Neural cell (in vitro differentiated cells): ENCODE data around the gene NHSL1. TPM values are rescaled to one million over a fixed set of nuclear protein-coding genes. Genes with fewer than 3 reads are reported as not detected.

Experiments
- H2AFZ ChIP-seq: fragments of 200-600, 300-800 bp; sonication (generic), shearing (Covaris generic); 2 replicates; pipeline ENCODE4 v1.6.0; 2014; ENCODE audit warnings: low read depth, mild to moderate bottlenecking, antibody characterized with exemption, low read length, moderate library complexity
- H3F3A ChIP-seq: fragments of 200-600 bp; shearing (Covaris generic); 2 replicates; pipeline ENCODE4 v1.6.1; 2016; ENCODE audit warnings: mild to moderate bottlenecking, moderate library complexity, mixed read lengths, antibody characterized with exemption, low read length; ENCODE audit not compliant: insufficient read depth, poor library complexity, severe bottlenecking
- H3K27ac ChIP-seq: fragments of 200-600, 300-800 bp; sonication (generic), shearing (Covaris generic); 2 replicates; pipeline ENCODE4 v1.5.1; 2014; ENCODE audit warnings: mild to moderate bottlenecking, low read length, moderate library complexity
- H3K27me3 ChIP-seq: fragments of 300-800, 200-600 bp; sonication (generic), shearing (Covaris generic); 2 replicates; pipeline ENCODE4 v1.6.0; 2014; ENCODE audit warnings: mild to moderate bottlenecking, low read depth, low read length, moderate library complexity; ENCODE audit not compliant: insufficient read depth
- H3K36me3 ChIP-seq: fragments of 300-800, 200-600 bp; sonication (generic), shearing (Covaris generic); 2 replicates; pipeline ENCODE4 v1.5.1; 2014; ENCODE audit warnings: mild to moderate bottlenecking, antibody characterized with exemption, low read length, moderate library complexity; ENCODE audit not compliant: insufficient read depth
- H3K4me2 ChIP-seq: fragments of 300-800, 200-600 bp; sonication (generic), shearing (Covaris generic); 2 replicates; pipeline ENCODE4 v1.6.0; 2014; ENCODE audit warnings: mild to moderate bottlenecking, low read length
- H3K4me3 ChIP-seq: fragments of 300-800, 200-600 bp; sonication (generic), shearing (Covaris generic); 2 replicates; pipeline ENCODE4 v1.5.1; 2014; ENCODE audit warnings: mild to moderate bottlenecking, low read length, moderate library complexity
- H3K79me2 ChIP-seq: fragments of 200-600 bp; shearing (Covaris generic); replicated peaks from 2 replicates; pipeline ENCODE4 v1.6.0; 2014; ENCODE audit warnings: mild to moderate bottlenecking, low read length, moderate library complexity; ENCODE audit not compliant: insufficient read depth
- H3K9ac ChIP-seq: fragments of 300-800, 200-600 bp; sonication (generic), shearing (Covaris generic); 2 replicates; pipeline ENCODE4 v1.6.1; 2016; ENCODE audit warnings: mild to moderate bottlenecking, low read length, mixed read lengths
- H3K9me2 ChIP-seq: fragments of 200-600 bp; shearing (Covaris generic); 2 replicates; pipeline ENCODE4 v1.6.1; 2016; ENCODE audit warnings: mild to moderate bottlenecking, low read length, mixed read lengths; ENCODE audit not compliant: insufficient read depth
- H3K9me3 ChIP-seq: fragments of 200-600, 300-800 bp; sonication (generic), shearing (Covaris generic); 2 replicates; pipeline ENCODE4 v1.6.1; 2016; ENCODE audit warnings: mild to moderate bottlenecking, mixed run types, low read length, moderate library complexity, mixed read lengths
- H4K20me1 ChIP-seq: fragments of 200-600 bp; shearing (Covaris generic); 2 replicates; pipeline ENCODE4 v1.6.1; 2016; ENCODE audit warnings: mild to moderate bottlenecking, mixed run types; ENCODE audit not compliant: insufficient read depth
- CTCF ChIP-seq: fragments of 450-650 bp; IDR thresholded peaks from 2 replicates; pipeline ENCODE4 v1.5.1; 2014; ENCODE audit warnings: antibody characterized with exemption, mild to moderate bottlenecking, moderate library complexity; ENCODE audit not compliant: poor library complexity, severe bottlenecking
- EP300 ChIP-seq: fragments of 450-650 bp; conservative IDR thresholded peaks from 2 replicates; pipeline ENCODE4 v1.6.1; 2014; ENCODE audit warnings: antibody characterized with exemption, mild to moderate bottlenecking, moderate library complexity; ENCODE audit not compliant: poor library complexity, severe bottlenecking
- EZH2 ChIP-seq: fragments of 200-600, 300-800 bp; shearing (Covaris generic), sonication (generic); IDR thresholded peaks from 2 replicates; pipeline ENCODE4 v1.6.1; 2014; ENCODE audit warnings: antibody characterized with exemption, low read length, borderline replicate concordance, mild to moderate bottlenecking; ENCODE audit not compliant: insufficient read depth, poor library complexity, severe bottlenecking
- MXI1 ChIP-seq: fragments of 450-650 bp; conservative IDR thresholded peaks from 2 replicates; pipeline ENCODE4 v1.6.1; 2014; ENCODE audit warnings: antibody characterized with exemption, mild to moderate bottlenecking; ENCODE audit not compliant: poor library complexity, severe bottlenecking
- POLR2AphosphoS5 ChIP-seq: IDR thresholded peaks from 2 replicates; pipeline ENCODE4 v1.6.1; 2012
- RAD21 ChIP-seq: fragments of 450-650 bp; conservative IDR thresholded peaks from 2 replicates; pipeline ENCODE4 v1.6.1; 2014; ENCODE audit warnings: antibody characterized with exemption, mild to moderate bottlenecking, moderate library complexity
- SMC3 ChIP-seq: fragments of 450-650 bp; conservative IDR thresholded peaks from 2 replicates; pipeline ENCODE4 v1.6.1; 2014; ENCODE audit warnings: antibody characterized with exemption, mild to moderate bottlenecking, moderate library complexity; ENCODE audit not compliant: poor library complexity
- TAF1 ChIP-seq: IDR thresholded peaks from 2 replicates; pipeline ENCODE4 v1.6.1; 2012; ENCODE audit warnings: low read depth
- polyA plus RNA-seq: library from polyadenylated mRNA; depleted of rRNA; stranded (reverse); fragments of >200 nt; gene quantifications from 2 replicates; pipeline ENCODE4 v1.2.3, GENCODE V29; 2014
- TF ChIP-seq, protein P1 (sequence below): IDR thresholded peaks from 2 replicates; pipeline ENCODE4 v1.6.1; 2012; ENCODE audit warnings: borderline replicate concordance

Gene NHSL1
- polyA plus RNA-seq, 1 donor from 2014 or later: 2.4 TPM

DNA sequence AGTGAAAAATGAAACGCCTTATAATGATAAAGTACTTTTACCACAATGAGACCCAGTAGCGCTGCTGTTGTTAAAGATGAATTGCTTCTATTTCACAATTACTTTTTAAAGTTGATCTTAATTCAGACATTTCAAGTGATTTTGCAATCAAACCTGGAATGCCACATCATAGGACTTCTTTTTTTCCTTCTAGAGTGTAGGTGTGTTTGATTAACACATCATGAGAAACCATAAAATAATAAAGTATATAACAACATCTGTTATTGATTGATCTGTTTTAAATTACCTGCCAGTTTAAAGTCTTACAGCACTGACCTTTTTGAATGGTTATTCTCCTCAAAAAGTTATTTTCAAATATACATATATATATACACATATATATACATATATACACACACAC is 56.6 kb downstream of the NHSL1 start:
- H3K9me2 ChIP-seq: no peaks in the 10 kb centered on the region
- H3K4me2 ChIP-seq: no peak overlapping the region
- no peaks in the 10 kb centered on the region for H3K79me2 ChIP-seq
- TF ChIP-seq TAF1 (no peak), EP300 (no peak), CTCF (no peak), EZH2 (no peak), POLR2AphosphoS5 (no peak), MXI1 (no peak), SMC3 (no peak)
- H3F3A ChIP-seq: no peaks in the 10 kb centered on the region
- H2AFZ ChIP-seq: no peak overlapping the region
- H3K9ac ChIP-seq: no peak overlapping the region
- H3K4me3 ChIP-seq: no peak overlapping the region
- no peak overlapping the region for H3K27ac ChIP-seq
- H4K20me1 ChIP-seq: no peaks in the 10 kb centered on the region
- no peaks in the 10 kb centered on the region for H3K9me3 ChIP-seq
- no peaks in the 10 kb centered on the region for H3K36me3 ChIP-seq
- no peaks in the 10 kb centered on the region for H3K27me3 ChIP-seq

DNA sequence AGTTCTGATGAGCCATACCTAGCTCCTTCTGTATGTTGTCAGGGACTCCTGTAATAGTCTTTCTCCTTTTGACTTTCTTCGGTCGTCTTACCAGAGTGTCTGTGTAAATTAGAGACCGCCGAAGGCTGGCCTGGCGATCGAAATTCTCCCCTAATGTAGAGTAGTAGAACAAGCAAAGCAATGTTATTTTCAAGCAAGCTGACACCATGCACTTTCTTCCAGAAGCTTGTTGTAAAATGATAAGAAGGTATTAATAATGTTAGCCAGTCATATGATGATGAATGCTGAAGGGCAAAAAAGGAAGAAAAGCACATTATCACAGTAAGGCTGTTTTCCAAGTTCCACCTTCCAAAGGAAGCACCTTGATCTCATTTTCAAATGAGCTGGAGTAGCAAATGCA is 57.3 kb downstream of the NHSL1 start:
- no peaks in the 10 kb centered on the region for H4K20me1 ChIP-seq
- H3K9ac ChIP-seq: no peak overlapping the region
- no peak overlapping the region for H3K4me2 ChIP-seq
- no peaks in the 10 kb centered on the region for H3K79me2 ChIP-seq
- H2AFZ ChIP-seq: no peak overlapping the region
- no peaks in the 10 kb centered on the region for H3K36me3 ChIP-seq
- no peaks in the 10 kb centered on the region for H3F3A ChIP-seq
- H3K27me3 ChIP-seq: no peaks in the 10 kb centered on the region
- no peak overlapping the region for H3K27ac ChIP-seq
- no peaks in the 10 kb centered on the region for H3K9me2 ChIP-seq
- no peak overlapping the region for H3K4me3 ChIP-seq
- TF ChIP-seq CTCF (no peak), RAD21 (no peak), TAF1 (no peak), EZH2 (no peak)
- no peaks in the 10 kb centered on the region for H3K9me3 ChIP-seq

DNA sequence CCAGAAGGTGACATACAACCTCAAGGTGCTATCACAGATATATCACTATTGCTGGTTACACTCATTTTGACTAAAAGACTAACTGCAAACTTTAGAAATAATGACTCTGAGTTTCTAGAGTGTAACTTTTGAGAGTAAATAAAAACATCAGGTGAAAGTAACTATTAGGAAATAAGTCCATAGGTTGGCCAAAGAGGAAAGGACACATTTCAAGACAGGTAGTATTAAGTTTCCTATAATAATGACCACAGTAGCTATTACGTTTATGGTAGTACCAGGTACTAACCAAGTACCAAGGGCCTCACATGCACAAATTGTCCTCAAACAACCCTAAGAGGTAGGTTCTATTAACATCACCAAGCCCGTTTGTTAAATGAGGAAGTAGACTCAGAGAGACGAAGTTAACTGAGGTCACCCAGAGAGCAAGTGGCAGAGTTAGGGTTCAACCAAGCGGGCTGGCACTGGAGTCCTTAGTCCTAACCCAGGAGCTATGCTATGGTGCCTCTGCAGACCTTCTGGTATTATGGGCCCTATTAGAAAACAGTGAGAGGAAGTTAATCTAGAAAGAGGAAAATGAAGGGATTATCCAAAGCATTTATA is 58.4 kb downstream of the NHSL1 start:
- H3K36me3 ChIP-seq: no peaks in the 10 kb centered on the region
- H3K9me3 ChIP-seq: no peaks in the 10 kb centered on the region
- H3F3A ChIP-seq: no peaks in the 10 kb centered on the region
- H3K4me2 ChIP-seq: no peak overlapping the region
- no peaks in the 10 kb centered on the region for H3K27me3 ChIP-seq
- no peaks in the 10 kb centered on the region for H4K20me1 ChIP-seq
- H3K27ac ChIP-seq: no peak overlapping the region
- no peaks in the 10 kb centered on the region for H3K9me2 ChIP-seq
- no peak overlapping the region for H3K9ac ChIP-seq
- no peak for TF ChIP-seq EP300
- no peak for TF ChIP-seq RAD21
- no peak for TF ChIP-seq MXI1
- TF ChIP-seq, protein P1, sequence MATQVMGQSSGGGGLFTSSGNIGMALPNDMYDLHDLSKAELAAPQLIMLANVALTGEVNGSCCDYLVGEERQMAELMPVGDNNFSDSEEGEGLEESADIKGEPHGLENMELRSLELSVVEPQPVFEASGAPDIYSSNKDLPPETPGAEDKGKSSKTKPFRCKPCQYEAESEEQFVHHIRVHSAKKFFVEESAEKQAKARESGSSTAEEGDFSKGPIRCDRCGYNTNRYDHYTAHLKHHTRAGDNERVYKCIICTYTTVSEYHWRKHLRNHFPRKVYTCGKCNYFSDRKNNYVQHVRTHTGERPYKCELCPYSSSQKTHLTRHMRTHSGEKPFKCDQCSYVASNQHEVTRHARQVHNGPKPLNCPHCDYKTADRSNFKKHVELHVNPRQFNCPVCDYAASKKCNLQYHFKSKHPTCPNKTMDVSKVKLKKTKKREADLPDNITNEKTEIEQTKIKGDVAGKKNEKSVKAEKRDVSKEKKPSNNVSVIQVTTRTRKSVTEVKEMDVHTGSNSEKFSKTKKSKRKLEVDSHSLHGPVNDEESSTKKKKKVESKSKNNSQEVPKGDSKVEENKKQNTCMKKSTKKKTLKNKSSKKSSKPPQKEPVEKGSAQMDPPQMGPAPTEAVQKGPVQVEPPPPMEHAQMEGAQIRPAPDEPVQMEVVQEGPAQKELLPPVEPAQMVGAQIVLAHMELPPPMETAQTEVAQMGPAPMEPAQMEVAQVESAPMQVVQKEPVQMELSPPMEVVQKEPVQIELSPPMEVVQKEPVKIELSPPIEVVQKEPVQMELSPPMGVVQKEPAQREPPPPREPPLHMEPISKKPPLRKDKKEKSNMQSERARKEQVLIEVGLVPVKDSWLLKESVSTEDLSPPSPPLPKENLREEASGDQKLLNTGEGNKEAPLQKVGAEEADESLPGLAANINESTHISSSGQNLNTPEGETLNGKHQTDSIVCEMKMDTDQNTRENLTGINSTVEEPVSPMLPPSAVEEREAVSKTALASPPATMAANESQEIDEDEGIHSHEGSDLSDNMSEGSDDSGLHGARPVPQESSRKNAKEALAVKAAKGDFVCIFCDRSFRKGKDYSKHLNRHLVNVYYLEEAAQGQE: no peak
- TF ChIP-seq TAF1: no peak
- TF ChIP-seq CTCF: no peak
- no peak for TF ChIP-seq SMC3
- TF ChIP-seq EZH2: no peak
- no peak for TF ChIP-seq POLR2AphosphoS5
- H3K79me2 ChIP-seq: no peaks in the 10 kb centered on the region
- H3K4me3 ChIP-seq: no peak overlapping the region
- H2AFZ ChIP-seq: no peak overlapping the region
